ENCODE results near the gene RBMS3.

RBMS3 gene

DNA sequence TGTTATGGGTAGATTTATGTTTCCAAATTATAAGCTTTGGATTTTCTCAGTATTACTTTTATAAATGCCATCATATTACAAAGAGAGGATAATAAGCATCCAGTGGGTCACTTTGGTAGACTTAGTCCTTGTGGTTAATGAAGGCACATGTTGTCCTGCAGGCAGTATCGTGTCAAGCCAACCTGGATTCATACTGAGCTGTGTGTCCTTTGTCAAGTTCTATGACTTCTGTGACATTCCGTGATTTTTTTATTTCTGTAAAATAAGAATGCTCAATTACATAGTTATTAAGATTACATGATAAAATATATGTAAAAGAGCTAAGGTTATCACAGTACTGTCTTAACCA, 257.7 kb downstream of the RBMS3 start:
- no peak overlapping the region for H3K9ac ChIP-seq (ENCODE audit: low read length)
- H3K4me1 ChIP-seq (ENCODE audit: insufficient read depth, low read length), result peaks cover 10% of the 10 kb centered on the region
- no peak overlapping the region for H3K27ac ChIP-seq (ENCODE audit: low read depth, low read length)
- H3K27me3 ChIP-seq (ENCODE audit: control insufficient read depth in 1 of 2, insufficient read depth in 2 of 2, low read length in 2 of 2), result no peaks in the 10 kb centered on the region
- no peaks in the 10 kb centered on the region for H3K36me3 ChIP-seq (ENCODE audit: insufficient read depth, low read length)
- no peak overlapping the region for H3K4me3 ChIP-seq (ENCODE audit: low read depth in 1 of 2, low read length in 2 of 2)
- no peaks in the 10 kb centered on the region for H3K9me3 ChIP-seq (ENCODE audit: low read length)

GRCh38 chr3:29540544-29540943, 259.7 kb downstream of the RBMS3 start:
- no peak overlapping the region for H3K27ac ChIP-seq (ENCODE audit: low read depth, low read length)
- no peak overlapping the region for H3K9ac ChIP-seq (ENCODE audit: low read length)

DNA sequence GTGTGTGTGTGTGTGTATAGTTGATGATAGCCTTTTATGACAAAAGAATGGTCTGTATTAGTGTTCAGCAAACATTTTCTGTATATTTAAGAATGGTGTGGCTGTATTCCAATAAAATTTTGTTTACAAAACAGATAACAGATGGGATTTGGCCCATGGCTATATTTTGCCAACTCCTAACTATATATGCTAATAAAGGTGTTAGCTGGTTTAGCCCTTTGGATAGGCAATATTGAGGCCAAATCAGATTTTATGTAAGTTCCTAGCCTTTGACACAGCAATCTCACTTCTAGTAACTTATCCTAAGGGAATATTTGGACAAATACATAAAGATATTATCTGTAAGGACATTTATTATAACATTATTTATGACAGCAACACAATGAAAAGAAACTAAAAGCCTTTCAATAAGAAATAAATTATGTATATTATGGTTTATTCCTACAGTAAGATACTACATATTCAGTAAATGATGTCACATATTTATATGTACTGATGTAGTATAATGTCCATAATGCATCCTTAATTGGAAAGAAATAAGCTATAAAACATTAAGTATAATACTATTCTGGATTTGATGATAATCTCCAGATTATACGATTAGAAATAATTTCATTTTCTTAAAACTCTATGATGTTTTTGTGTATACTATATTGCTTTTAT, 264.0 kb downstream of the RBMS3 start:
- Histone ChIP-seq H3K4me3 (ENCODE audit: low read depth in 1 of 2, low read length in 2 of 2) (no peak overlapping the region), H3K4me1 (ENCODE audit: insufficient read depth, low read length) (no peaks in the 10 kb centered on the region), H3K9me3 (ENCODE audit: low read length) (no peaks in the 10 kb centered on the region), H3K9ac (ENCODE audit: low read length) (no peak overlapping the region), H3K27ac (ENCODE audit: low read depth, low read length) (no peak overlapping the region), H3K27me3 (ENCODE audit: control insufficient read depth in 1 of 2, insufficient read depth in 2 of 2, low read length in 2 of 2) (no peaks in the 10 kb centered on the region), H3K36me3 (ENCODE audit: insufficient read depth, low read length) (no peaks in the 10 kb centered on the region)

More at GRCh38 chr3:29540544-29540943, 259.7 kb downstream of the RBMS3 start:
- Histone ChIP-seq H3K4me1 (ENCODE audit: insufficient read depth, low read length) (peaks cover 10% of the 10 kb centered on the region), H3K9me3 (ENCODE audit: low read length) (no peaks in the 10 kb centered on the region), H3K4me3 (ENCODE audit: low read depth in 1 of 2, low read length in 2 of 2) (no peak overlapping the region), H3K36me3 (ENCODE audit: insufficient read depth, low read length) (no peaks in the 10 kb centered on the region), H3K27me3 (ENCODE audit: control insufficient read depth in 1 of 2, insufficient read depth in 2 of 2, low read length in 2 of 2) (no peaks in the 10 kb centered on the region)

- H3K9me3 ChIP-seq (ENCODE audit: low read length), result no peaks in the 10 kb centered on the region
- no peak overlapping the region for H3K9ac ChIP-seq (ENCODE audit: low read length)
- H3K27me3 ChIP-seq (ENCODE audit: control insufficient read depth in 1 of 2, insufficient read depth in 2 of 2, low read length in 2 of 2), result no peaks in the 10 kb centered on the region
- H3K27ac ChIP-seq (ENCODE audit: low read depth, low read length), result no peak overlapping the region
- no peaks in the 10 kb centered on the region for H3K4me1 ChIP-seq (ENCODE audit: insufficient read depth, low read length)
- no peaks in the 10 kb centered on the region for H3K36me3 ChIP-seq (ENCODE audit: insufficient read depth, low read length)
- H3K4me3 ChIP-seq (ENCODE audit: low read depth in 1 of 2, low read length in 2 of 2), result no peak overlapping the region
These were observed 264.7 kb downstream of the RBMS3 start for GRCh38 chr3:29545615-29546014.

DNA sequence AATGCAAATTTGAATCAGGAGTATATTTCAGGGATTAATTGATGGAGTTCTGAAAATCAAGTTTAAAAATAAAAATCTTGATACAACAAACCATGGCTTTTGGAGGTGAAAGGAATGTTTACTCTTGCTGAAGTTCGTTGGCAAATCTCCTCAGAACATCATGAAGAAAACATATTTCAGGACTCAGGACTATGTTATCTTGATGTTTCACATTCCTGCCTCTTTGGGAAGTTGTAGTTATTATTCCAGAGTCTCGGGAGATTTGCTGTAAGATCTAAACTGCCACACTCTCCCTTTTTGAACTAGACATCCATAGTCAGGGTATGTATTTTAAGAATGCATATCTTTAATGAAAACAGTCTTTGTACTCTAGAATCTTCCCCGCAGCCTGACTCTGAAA, 271.2 kb downstream of the RBMS3 start:
- Histone ChIP-seq H3K36me3 (ENCODE audit: insufficient read depth, low read length) (no peaks in the 10 kb centered on the region), H3K9me3 (ENCODE audit: low read length) (no peaks in the 10 kb centered on the region), H3K27ac (ENCODE audit: low read depth, low read length) (no peak overlapping the region), H3K9ac (ENCODE audit: low read length) (no peak overlapping the region), H3K4me3 (ENCODE audit: low read depth in 1 of 2, low read length in 2 of 2) (no peak overlapping the region), H3K4me1 (ENCODE audit: insufficient read depth, low read length) (no peaks in the 10 kb centered on the region), H3K27me3 (ENCODE audit: control insufficient read depth in 1 of 2, insufficient read depth in 2 of 2, low read length in 2 of 2) (no peaks in the 10 kb centered on the region)

GRCh38 chr3:29554566-29554965, 273.7 kb downstream of the RBMS3 start:
- Histone ChIP-seq H3K9ac (ENCODE audit: low read length) (no peak overlapping the region), H3K9me3 (ENCODE audit: low read length) (no peaks in the 10 kb centered on the region), H3K27me3 (ENCODE audit: control insufficient read depth in 1 of 2, insufficient read depth in 2 of 2, low read length in 2 of 2) (no peaks in the 10 kb centered on the region), H3K36me3 (ENCODE audit: insufficient read depth, low read length) (no peaks in the 10 kb centered on the region), H3K4me1 (ENCODE audit: insufficient read depth, low read length) (no peaks in the 10 kb centered on the region), H3K4me3 (ENCODE audit: low read depth in 1 of 2, low read length in 2 of 2) (no peak overlapping the region), H3K27ac (ENCODE audit: low read depth, low read length) (no peak overlapping the region)

GRCh38 chr3:29555590-29555989, 274.7 kb downstream of the RBMS3 start:
- H3K4me1 ChIP-seq (ENCODE audit: insufficient read depth, low read length), result no peaks in the 10 kb centered on the region
- no peaks in the 10 kb centered on the region for H3K9me3 ChIP-seq (ENCODE audit: low read length)
- no peak overlapping the region for H3K27ac ChIP-seq (ENCODE audit: low read depth, low read length)
- no peak overlapping the region for H3K4me3 ChIP-seq (ENCODE audit: low read depth in 1 of 2, low read length in 2 of 2)
- H3K27me3 ChIP-seq (ENCODE audit: control insufficient read depth in 1 of 2, insufficient read depth in 2 of 2, low read length in 2 of 2), result no peaks in the 10 kb centered on the region
- no peak overlapping the region for H3K9ac ChIP-seq (ENCODE audit: low read length)
- no peaks in the 10 kb centered on the region for H3K36me3 ChIP-seq (ENCODE audit: insufficient read depth, low read length)

GRCh38 chr3:29557186-29557585, 276.3 kb downstream of the RBMS3 start:
- no peak overlapping the region for H3K4me3 ChIP-seq (ENCODE audit: low read depth in 1 of 2, low read length in 2 of 2)
- no peaks in the 10 kb centered on the region for H3K36me3 ChIP-seq (ENCODE audit: insufficient read depth, low read length)
- H3K9ac ChIP-seq (ENCODE audit: low read length), result no peak overlapping the region
- no peaks in the 10 kb centered on the region for H3K4me1 ChIP-seq (ENCODE audit: insufficient read depth, low read length)
- H3K9me3 ChIP-seq (ENCODE audit: low read length), result no peaks in the 10 kb centered on the region
- H3K27me3 ChIP-seq (ENCODE audit: control insufficient read depth in 1 of 2, insufficient read depth in 2 of 2, low read length in 2 of 2), result no peaks in the 10 kb centered on the region
- H3K27ac ChIP-seq (ENCODE audit: low read depth, low read length), result no peak overlapping the region

DNA sequence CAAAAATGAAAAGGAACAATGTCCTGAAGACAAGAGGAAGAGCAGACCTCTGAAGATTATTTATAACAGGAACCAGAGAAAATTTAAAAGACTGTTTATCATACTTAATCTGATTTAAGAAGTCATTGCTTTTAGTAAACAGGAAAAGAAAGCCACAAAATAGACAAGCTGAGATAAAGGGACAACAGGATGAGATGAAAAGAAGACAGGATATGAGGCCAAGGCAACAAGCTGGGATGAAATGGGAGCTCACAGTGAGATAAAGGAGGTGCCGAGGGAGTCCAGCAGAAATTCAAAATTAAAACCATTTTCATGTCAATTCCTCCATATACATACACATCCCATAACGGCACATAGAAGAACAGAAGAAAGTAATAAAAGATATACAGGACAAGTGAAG, 277.0 kb downstream of the RBMS3 start:
- Histone ChIP-seq H3K9me3 (ENCODE audit: low read length) (no peaks in the 10 kb centered on the region), H3K27me3 (ENCODE audit: control insufficient read depth in 1 of 2, insufficient read depth in 2 of 2, low read length in 2 of 2) (no peaks in the 10 kb centered on the region), H3K27ac (ENCODE audit: low read depth, low read length) (no peak overlapping the region), H3K4me1 (ENCODE audit: insufficient read depth, low read length) (no peaks in the 10 kb centered on the region), H3K4me3 (ENCODE audit: low read depth in 1 of 2, low read length in 2 of 2) (no peak overlapping the region), H3K36me3 (ENCODE audit: insufficient read depth, low read length) (no peaks in the 10 kb centered on the region), H3K9ac (ENCODE audit: low read length) (no peak overlapping the region)

DNA sequence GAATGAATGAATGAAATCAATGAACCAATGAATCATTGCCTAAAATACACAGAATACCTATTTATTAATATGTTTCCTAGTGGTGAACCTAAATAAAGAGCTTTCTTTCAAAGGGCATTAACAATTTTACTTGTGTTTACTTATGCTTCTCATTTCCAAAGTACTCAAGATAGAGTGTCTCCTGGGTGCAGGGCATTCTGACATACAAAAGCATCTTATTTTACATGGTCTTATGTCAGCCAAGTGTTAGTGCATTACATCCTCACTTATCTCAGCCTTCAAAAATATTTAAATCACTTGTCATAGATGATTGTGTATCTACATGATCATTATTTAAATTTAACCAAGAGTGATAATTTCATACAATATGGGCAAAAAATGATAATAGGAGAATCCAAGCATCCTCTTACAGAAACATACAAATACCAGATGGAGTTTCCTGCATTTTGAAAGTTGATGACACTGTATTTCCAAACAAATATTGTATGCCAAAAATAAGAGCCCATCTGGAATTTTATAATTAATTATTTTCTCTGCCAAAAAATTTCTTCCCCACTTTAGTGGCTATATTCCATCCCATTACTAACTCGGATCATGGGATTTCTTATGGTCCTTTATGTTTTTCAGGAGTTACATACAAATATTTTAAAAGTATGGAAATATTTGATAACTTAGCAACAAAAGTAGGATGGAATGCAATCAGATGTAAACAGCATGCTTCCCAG, 279.0 kb downstream of the RBMS3 start:
- no peaks in the 10 kb centered on the region for H3K4me1 ChIP-seq (ENCODE audit: insufficient read depth, low read length)
- no peaks in the 10 kb centered on the region for H3K36me3 ChIP-seq (ENCODE audit: insufficient read depth, low read length)
- H3K9me3 ChIP-seq (ENCODE audit: low read length), result no peaks in the 10 kb centered on the region
- H3K27ac ChIP-seq (ENCODE audit: low read depth, low read length), result no peak overlapping the region
- no peaks in the 10 kb centered on the region for H3K27me3 ChIP-seq (ENCODE audit: control insufficient read depth in 1 of 2, insufficient read depth in 2 of 2, low read length in 2 of 2)
- no peak overlapping the region for H3K9ac ChIP-seq (ENCODE audit: low read length)
- no peak overlapping the region for H3K4me3 ChIP-seq (ENCODE audit: low read depth in 1 of 2, low read length in 2 of 2)

- no peak overlapping the region for H3K4me3 ChIP-seq (ENCODE audit: low read depth in 1 of 2, low read length in 2 of 2)
- no peaks in the 10 kb centered on the region for H3K9me3 ChIP-seq (ENCODE audit: low read length)
- H3K4me1 ChIP-seq (ENCODE audit: insufficient read depth, low read length), result no peaks in the 10 kb centered on the region
- no peak overlapping the region for H3K9ac ChIP-seq (ENCODE audit: low read length)
- no peak overlapping the region for H3K27ac ChIP-seq (ENCODE audit: low read depth, low read length)
- H3K36me3 ChIP-seq (ENCODE audit: insufficient read depth, low read length), result no peaks in the 10 kb centered on the region
- H3K27me3 ChIP-seq (ENCODE audit: control insufficient read depth in 1 of 2, insufficient read depth in 2 of 2, low read length in 2 of 2), result no peaks in the 10 kb centered on the region
These were observed 280.8 kb downstream of the RBMS3 start for GRCh38 chr3:29561651-29562149.

DNA sequence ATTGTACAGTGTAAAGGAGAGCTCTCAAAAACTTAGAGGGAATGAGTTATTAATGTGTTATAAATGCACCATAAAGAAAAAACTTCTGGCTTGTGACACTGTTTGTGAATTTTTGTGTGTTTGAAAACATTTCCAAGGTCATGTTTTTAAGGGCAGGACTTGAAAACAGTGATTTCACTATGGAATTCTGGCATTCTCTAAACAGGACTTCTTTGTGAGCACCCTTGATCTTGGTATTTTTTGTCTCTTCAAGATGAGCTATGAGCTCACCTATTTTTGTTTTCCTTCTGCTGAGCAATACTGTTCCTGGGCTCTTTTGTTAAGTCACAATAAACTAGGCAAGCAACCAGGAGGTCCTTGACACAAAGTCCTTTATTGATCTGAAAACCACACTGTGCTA, 284.4 kb downstream of the RBMS3 start:
- no peak overlapping the region for H3K27ac ChIP-seq (ENCODE audit: low read depth, low read length)
- H3K4me1 ChIP-seq (ENCODE audit: insufficient read depth, low read length), result no peaks in the 10 kb centered on the region
- no peaks in the 10 kb centered on the region for H3K36me3 ChIP-seq (ENCODE audit: insufficient read depth, low read length)
- no peaks in the 10 kb centered on the region for H3K9me3 ChIP-seq (ENCODE audit: low read length)
- H3K4me3 ChIP-seq (ENCODE audit: low read depth in 1 of 2, low read length in 2 of 2), result no peak overlapping the region
- no peaks in the 10 kb centered on the region for H3K27me3 ChIP-seq (ENCODE audit: control insufficient read depth in 1 of 2, insufficient read depth in 2 of 2, low read length in 2 of 2)
- no peak overlapping the region for H3K9ac ChIP-seq (ENCODE audit: low read length)

Measured in muscle layer of colon (tissue), 2 donors.